ENCODE results near the gene CILP2.

CILP2 gene

GRCh38 chr19:19592690-19593089 is 54.6 kb downstream of the CILP2 start:
- no peak overlapping the region for H3K27ac ChIP-seq (ENCODE audit: low read depth, low read length)
- H3K79me2 ChIP-seq (ENCODE audit: insufficient read depth, low read length) = no peaks in the 10 kb centered on the region
- H3K36me3 ChIP-seq (ENCODE audit: low read length) = no peaks in the 10 kb centered on the region
- no peaks in the 10 kb centered on the region for H4K20me1 ChIP-seq (ENCODE audit: low read depth, low read length)
- no peaks in the 10 kb centered on the region for H3K9me3 ChIP-seq (ENCODE audit: insufficient read depth, low read length)
- no peak overlapping the region for H3K4me2 ChIP-seq (ENCODE audit: low read depth, low read length, poor library complexity, severe bottlenecking)
- no peaks in the 10 kb centered on the region for H3K27me3 ChIP-seq (ENCODE audit: low read length)
- H2AFZ ChIP-seq (ENCODE audit: low read depth, low read length, severe bottlenecking) = no peak overlapping the region
- no peak overlapping the region for H3K9ac ChIP-seq (ENCODE audit: low read length)
- H3F3A ChIP-seq (ENCODE audit: insufficient read depth) = peaks cover 7% of the 10 kb centered on the region
- no peaks in the 10 kb centered on the region for H3K9me2 ChIP-seq (replicated peaks; ENCODE audit: insufficient read depth, low read length)
- TF ChIP-seq EZH2phosphoT487 (conservative IDR thresholded peaks at IDR 0.05; ENCODE audit: low read length) (no peak), CTCF (IDR thresholded peaks at IDR 0.05; ENCODE audit: insufficient read depth, low read length, poor library complexity, severe bottlenecking) (no peak)
- H3K4me3 ChIP-seq (ENCODE audit: insufficient read depth, low read length, poor library complexity, severe bottlenecking) = no peak overlapping the region

- Histone ChIP-seq H3K79me2 (ENCODE audit: insufficient read depth, low read length) (no peaks in the 10 kb centered on the region), H3F3A (ENCODE audit: insufficient read depth) (peaks cover 14% of the 10 kb centered on the region), H3K27me3 (ENCODE audit: low read length) (no peaks in the 10 kb centered on the region), H3K9me2 (replicated peaks; ENCODE audit: insufficient read depth, low read length) (no peaks in the 10 kb centered on the region), H3K36me3 (ENCODE audit: low read length) (no peaks in the 10 kb centered on the region), H3K4me2 (ENCODE audit: low read depth, low read length, poor library complexity, severe bottlenecking) (no peak overlapping the region), H3K4me3 (ENCODE audit: insufficient read depth, low read length, poor library complexity, severe bottlenecking) (no peak overlapping the region), H4K20me1 (ENCODE audit: low read depth, low read length) (no peaks in the 10 kb centered on the region), H3K9ac (ENCODE audit: low read length) (no peak overlapping the region), H3K9me3 (ENCODE audit: insufficient read depth, low read length) (no peaks in the 10 kb centered on the region), H2AFZ (ENCODE audit: low read depth, low read length, severe bottlenecking) (no peak overlapping the region), H3K27ac (ENCODE audit: low read depth, low read length) (no peak overlapping the region)
- TF ChIP-seq EZH2phosphoT487 (conservative IDR thresholded peaks at IDR 0.05; ENCODE audit: low read length) = no peak
These were observed 56.3 kb downstream of the CILP2 start for GRCh38 chr19:19594381-19594780.

GRCh38 chr19:19595171-19595701 is 57.2 kb downstream of the CILP2 start:
- H2AFZ ChIP-seq (ENCODE audit: low read depth, low read length, severe bottlenecking) = no peak overlapping the region
- TF ChIP-seq EZH2phosphoT487 (conservative IDR thresholded peaks at IDR 0.05; ENCODE audit: low read length) = no peak
- TF ChIP-seq CTCF (IDR thresholded peaks at IDR 0.05; ENCODE audit: insufficient read depth, low read length, poor library complexity, severe bottlenecking) = no peak
- H3K4me2 ChIP-seq (ENCODE audit: low read depth, low read length, poor library complexity, severe bottlenecking) = no peak overlapping the region
- no peak overlapping the region for H3K9ac ChIP-seq (ENCODE audit: low read length)
- H3F3A ChIP-seq (ENCODE audit: insufficient read depth) = peaks cover 19% of the 10 kb centered on the region
- H3K4me3 ChIP-seq (ENCODE audit: insufficient read depth, low read length, poor library complexity, severe bottlenecking) = no peak overlapping the region
- H3K9me2 ChIP-seq (replicated peaks; ENCODE audit: insufficient read depth, low read length) = no peaks in the 10 kb centered on the region
- H4K20me1 ChIP-seq (ENCODE audit: low read depth, low read length) = no peaks in the 10 kb centered on the region
- H3K36me3 ChIP-seq (ENCODE audit: low read length) = no peaks in the 10 kb centered on the region
- no peak overlapping the region for H3K27ac ChIP-seq (ENCODE audit: low read depth, low read length)
- H3K9me3 ChIP-seq (ENCODE audit: insufficient read depth, low read length) = no peaks in the 10 kb centered on the region
- no peaks in the 10 kb centered on the region for H3K79me2 ChIP-seq (ENCODE audit: insufficient read depth, low read length)
- H3K27me3 ChIP-seq (ENCODE audit: low read length) = no peaks in the 10 kb centered on the region
